ENCODE measurements around the gene CHRFAM7A.
"Not testable (repeated sequence)": the region's sequence is repeated elsewhere in the genome, so short reads cannot be mapped to it uniquely, and the experiment has no call there.

DNA sequence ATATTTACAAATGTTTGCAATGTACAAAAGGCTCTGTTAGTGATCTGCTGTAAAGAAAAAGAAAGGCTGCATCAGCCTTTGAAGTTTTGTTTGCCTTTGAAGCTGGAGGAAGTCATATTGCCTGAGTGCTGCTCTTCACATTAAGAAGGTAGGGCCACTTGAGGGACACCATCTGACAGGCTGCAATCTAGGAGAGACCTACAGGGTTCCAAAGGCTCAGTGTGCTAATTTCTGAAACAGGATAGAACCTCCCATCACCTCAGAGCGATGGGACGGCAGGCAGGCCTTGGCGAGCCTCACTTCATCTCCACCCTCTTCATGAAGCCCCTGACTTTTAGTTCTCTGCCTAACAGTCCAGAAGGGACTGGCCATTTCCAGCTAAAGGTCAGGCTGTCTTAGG lies 77.6 kb downstream of the CHRFAM7A start:
- TF ChIP-seq POLR2AphosphoS5, POLR2A (IDR thresholded peaks at IDR 0.05): not testable (repeated sequence)
- TF ChIP-seq, protein P1, sequence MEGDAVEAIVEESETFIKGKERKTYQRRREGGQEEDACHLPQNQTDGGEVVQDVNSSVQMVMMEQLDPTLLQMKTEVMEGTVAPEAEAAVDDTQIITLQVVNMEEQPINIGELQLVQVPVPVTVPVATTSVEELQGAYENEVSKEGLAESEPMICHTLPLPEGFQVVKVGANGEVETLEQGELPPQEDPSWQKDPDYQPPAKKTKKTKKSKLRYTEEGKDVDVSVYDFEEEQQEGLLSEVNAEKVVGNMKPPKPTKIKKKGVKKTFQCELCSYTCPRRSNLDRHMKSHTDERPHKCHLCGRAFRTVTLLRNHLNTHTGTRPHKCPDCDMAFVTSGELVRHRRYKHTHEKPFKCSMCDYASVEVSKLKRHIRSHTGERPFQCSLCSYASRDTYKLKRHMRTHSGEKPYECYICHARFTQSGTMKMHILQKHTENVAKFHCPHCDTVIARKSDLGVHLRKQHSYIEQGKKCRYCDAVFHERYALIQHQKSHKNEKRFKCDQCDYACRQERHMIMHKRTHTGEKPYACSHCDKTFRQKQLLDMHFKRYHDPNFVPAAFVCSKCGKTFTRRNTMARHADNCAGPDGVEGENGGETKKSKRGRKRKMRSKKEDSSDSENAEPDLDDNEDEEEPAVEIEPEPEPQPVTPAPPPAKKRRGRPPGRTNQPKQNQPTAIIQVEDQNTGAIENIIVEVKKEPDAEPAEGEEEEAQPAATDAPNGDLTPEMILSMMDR (IDR thresholded peaks at IDR 0.05), result not testable (repeated sequence)
